ENCODE data around the gene NEDD4L. TPM values are rescaled to one million over a fixed set of nuclear protein-coding genes. Genes with fewer than 3 reads are reported as not detected.

The NEDD4L gene
- total and polyA plus RNA-seq, 10 of the 15 experiments (the other 5 are each of a cell fraction or from before 2014, with no cell fraction given) = 7.4 to 24.0 (median 17.7) TPM

DNA sequence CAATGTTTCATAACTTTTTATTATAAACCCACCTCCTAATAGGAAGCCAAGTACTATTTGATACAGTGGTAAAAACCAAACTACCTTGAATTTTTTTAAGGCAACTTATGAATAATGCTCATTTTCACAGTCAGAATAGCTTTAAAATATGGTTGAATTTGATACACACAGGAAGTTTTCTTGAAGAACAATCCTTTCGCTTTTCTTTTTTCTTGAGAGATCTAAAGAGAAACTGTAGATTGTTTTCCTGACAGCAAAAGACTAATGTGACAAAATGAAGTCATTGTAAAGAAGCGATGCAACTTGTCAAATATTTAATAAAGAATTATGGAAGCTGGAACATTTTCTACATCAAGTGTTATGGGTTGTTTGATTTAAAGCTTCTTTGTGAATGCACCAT is 357.2 kb downstream of the NEDD4L start (continued):
- TF ChIP-seq MYC (IDR thresholded peaks at IDR 0.05; ENCODE audit: insufficient read depth, insufficient read length, insufficient replicate concordance, low read length, severe bottlenecking) = no peak
- TF ChIP-seq, protein P1, sequence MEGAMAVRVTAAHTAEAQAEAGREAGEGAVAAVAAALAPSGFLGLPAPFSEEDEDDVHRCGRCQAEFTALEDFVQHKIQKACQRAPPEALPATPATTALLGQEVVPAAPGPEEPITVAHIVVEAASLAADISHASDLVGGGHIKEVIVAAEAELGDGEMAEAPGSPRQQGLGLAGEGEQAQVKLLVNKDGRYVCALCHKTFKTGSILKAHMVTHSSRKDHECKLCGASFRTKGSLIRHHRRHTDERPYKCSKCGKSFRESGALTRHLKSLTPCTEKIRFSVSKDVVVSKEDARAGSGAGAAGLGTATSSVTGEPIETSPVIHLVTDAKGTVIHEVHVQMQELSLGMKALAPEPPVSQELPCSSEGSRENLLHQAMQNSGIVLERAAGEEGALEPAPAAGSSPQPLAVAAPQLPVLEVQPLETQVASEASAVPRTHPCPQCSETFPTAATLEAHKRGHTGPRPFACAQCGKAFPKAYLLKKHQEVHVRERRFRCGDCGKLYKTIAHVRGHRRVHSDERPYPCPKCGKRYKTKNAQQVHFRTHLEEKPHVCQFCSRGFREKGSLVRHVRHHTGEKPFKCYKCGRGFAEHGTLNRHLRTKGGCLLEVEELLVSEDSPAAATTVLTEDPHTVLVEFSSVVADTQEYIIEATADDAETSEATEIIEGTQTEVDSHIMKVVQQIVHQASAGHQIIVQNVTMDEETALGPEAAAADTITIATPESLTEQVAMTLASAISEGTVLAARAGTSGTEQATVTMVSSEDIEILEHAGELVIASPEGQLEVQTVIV (IDR thresholded peaks at IDR 0.05; ENCODE audit: borderline replicate concordance, partially characterized antibody) = no peak
- TF ChIP-seq CREM (IDR thresholded peaks at IDR 0.05; ENCODE audit: low read depth) = no peak

DNA sequence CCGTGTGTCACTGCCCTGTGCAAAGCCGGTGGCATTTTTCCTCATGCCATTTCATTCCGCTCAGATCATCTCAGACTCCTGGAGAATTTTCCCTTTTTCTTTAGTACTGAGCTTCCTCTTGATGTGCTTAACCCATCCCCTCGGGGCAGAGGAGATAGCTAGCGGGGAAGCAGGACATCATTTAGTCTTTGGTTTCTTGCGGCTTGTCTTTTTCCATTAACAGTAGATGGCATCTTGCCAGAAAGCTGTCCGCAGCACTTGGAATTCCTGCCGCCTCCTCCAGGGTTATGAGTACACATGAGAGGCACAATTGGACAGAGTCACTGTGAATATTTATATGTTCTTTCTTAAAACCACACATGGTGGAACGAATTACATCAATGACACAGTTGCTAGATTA is 358.2 kb downstream of the NEDD4L start:
- Histone ChIP-seq H3K79me2 (ENCODE audit: control insufficient read depth, insufficient read depth, low read length) (no peaks in the 10 kb centered on the region), H3K27me3 (replicated peaks in 1 of 2; ENCODE audit: control insufficient read depth in 2 of 2, insufficient read depth in 2 of 2, low read length in 1 of 2) (no peaks in the 10 kb centered on the region), H3K4me2 (ENCODE audit: control insufficient read depth, insufficient read depth) (no peak overlapping the region), H3K4me3 (no peak overlapping the region), H3K36me3 (ENCODE audit: control insufficient read depth in 2 of 2, insufficient read depth in 2 of 2, low read length in 1 of 2) (no peaks in the 10 kb centered on the region), H4K20me1 (ENCODE audit: control insufficient read depth, insufficient read depth) (no peaks in the 10 kb centered on the region), H3K27ac (ENCODE audit: control insufficient read depth, insufficient read depth) (no peak overlapping the region), H3K4me1 (ENCODE audit: control insufficient read depth, insufficient read depth, low read length) (peaks cover 11% of the 10 kb centered on the region; the same call in 1 of the 2 replicates), H3K9ac (ENCODE audit: control insufficient read depth, insufficient read depth, low read length) (no peak overlapping the region), H2AFZ (ENCODE audit: control insufficient read depth, low read depth, low read length) (no peak overlapping the region), H3K9me3 (replicated peaks; ENCODE audit: control insufficient read depth, insufficient read depth, low read length) (no peaks in the 10 kb centered on the region)
- no peak for FAIRE-seq
- 65% methylated on average over 9 of the region's 9 CpGs for WGBS (ENCODE audit: insufficient coverage, insufficient replicate concordance, low lambda C conversion rate, missing lambda C conversion rate)
- RAD21 ChIA-PET (ENCODE audit: unreplicated experiment) = no interaction called here
- DNase-seq (ENCODE audit: low read depth, low spot score) = no peak
- SMC1A ChIA-PET (ENCODE audit: uncharacterized antibody, unreplicated experiment) = interaction anchor here (1.5 to 3.0 kb wide), 2 partner anchors 361 to 364 kb away, joined by 3 to 11 read pairs; no protein-coding TSS in a partner anchor
- intact Hi-C loops (cut with micrococcal nuclease; ENCODE audit: unreplicated experiment) (no loop called here), in situ Hi-C loops (cut with MboI) (no loop called here)
- CTCF ChIA-PET = interaction anchor here (0.8 kb wide), 1 partner anchor 10 kb away, joined by 3 read pairs; no protein-coding TSS in a partner anchor
- BruUV-seq (replicated peaks) = no TSS peak
- POLR2A ChIA-PET = no interaction called here
- ATAC-seq = no peak
- TF ChIP-seq, protein P2, sequence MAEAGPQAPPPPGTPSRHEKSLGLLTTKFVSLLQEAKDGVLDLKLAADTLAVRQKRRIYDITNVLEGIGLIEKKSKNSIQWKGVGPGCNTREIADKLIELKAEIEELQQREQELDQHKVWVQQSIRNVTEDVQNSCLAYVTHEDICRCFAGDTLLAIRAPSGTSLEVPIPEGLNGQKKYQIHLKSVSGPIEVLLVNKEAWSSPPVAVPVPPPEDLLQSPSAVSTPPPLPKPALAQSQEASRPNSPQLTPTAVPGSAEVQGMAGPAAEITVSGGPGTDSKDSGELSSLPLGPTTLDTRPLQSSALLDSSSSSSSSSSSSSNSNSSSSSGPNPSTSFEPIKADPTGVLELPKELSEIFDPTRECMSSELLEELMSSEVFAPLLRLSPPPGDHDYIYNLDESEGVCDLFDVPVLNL (IDR thresholded peaks at IDR 0.05; ENCODE audit: low read depth, low read length) = no peak
- TF ChIP-seq MEF2A (IDR thresholded peaks at IDR 0.05; ENCODE audit: insufficient read depth, low read depth, low read length) (no peak), BCL11A (IDR thresholded peaks at IDR 0.05; ENCODE audit: low read depth, low read length) (no peak), PML (IDR thresholded peaks at IDR 0.05; ENCODE audit: low read length) (no peak), NBN (IDR thresholded peaks at IDR 0.05) (no peak), TCF12 (IDR thresholded peaks at IDR 0.05; ENCODE audit: low read depth, low read length) (no peak), MXI1 (IDR thresholded peaks at IDR 0.05; ENCODE audit: low read depth, low read length) (no peak), ZBED1 (IDR thresholded peaks at IDR 0.05; ENCODE audit: borderline replicate concordance) (no peak), BHLHE40 (IDR thresholded peaks at IDR 0.05; ENCODE audit: borderline replicate concordance in 1 of 2, low read depth in 2 of 2, low read length in 1 of 2) (no peak), BACH1 (IDR thresholded peaks at IDR 0.05; ENCODE audit: borderline replicate concordance) (no peak), JUNB (IDR thresholded peaks at IDR 0.05) (no peak), KDM1A (IDR thresholded peaks at IDR 0.05; ENCODE audit: borderline replicate concordance) (no peak), ZNF384 (IDR thresholded peaks at IDR 0.05; ENCODE audit: borderline replicate concordance, low read depth, low read length) (no peak)
- TF ChIP-seq, protein P3, sequence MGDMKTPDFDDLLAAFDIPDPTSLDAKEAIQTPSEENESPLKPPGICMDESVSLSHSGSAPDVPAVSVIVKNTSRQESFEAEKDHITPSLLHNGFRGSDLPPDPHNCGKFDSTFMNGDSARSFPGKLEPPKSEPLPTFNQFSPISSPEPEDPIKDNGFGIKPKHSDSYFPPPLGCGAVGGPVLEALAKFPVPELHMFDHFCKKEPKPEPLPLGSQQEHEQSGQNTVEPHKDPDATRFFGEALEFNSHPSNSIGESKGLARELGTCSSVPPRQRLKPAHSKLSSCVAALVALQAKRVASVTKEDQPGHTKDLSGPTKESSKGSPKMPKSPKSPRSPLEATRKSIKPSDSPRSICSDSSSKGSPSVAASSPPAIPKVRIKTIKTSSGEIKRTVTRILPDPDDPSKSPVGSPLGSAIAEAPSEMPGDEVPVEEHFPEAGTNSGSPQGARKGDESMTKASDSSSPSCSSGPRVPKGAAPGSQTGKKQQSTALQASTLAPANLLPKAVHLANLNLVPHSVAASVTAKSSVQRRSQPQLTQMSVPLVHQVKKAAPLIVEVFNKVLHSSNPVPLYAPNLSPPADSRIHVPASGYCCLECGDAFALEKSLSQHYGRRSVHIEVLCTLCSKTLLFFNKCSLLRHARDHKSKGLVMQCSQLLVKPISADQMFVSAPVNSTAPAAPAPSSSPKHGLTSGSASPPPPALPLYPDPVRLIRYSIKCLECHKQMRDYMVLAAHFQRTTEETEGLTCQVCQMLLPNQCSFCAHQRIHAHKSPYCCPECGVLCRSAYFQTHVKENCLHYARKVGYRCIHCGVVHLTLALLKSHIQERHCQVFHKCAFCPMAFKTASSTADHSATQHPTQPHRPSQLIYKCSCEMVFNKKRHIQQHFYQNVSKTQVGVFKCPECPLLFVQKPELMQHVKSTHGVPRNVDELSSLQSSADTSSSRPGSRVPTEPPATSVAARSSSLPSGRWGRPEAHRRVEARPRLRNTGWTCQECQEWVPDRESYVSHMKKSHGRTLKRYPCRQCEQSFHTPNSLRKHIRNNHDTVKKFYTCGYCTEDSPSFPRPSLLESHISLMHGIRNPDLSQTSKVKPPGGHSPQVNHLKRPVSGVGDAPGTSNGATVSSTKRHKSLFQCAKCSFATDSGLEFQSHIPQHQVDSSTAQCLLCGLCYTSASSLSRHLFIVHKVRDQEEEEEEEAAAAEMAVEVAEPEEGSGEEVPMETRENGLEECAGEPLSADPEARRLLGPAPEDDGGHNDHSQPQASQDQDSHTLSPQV (IDR thresholded peaks at IDR 0.05) = no peak
